ENCODE data around the gene CDX1.
"Not testable (repeated sequence)": the region's sequence is repeated elsewhere in the genome, so short reads cannot be mapped to it uniquely, and the experiment has no call there.

CDX1 gene

DNA sequence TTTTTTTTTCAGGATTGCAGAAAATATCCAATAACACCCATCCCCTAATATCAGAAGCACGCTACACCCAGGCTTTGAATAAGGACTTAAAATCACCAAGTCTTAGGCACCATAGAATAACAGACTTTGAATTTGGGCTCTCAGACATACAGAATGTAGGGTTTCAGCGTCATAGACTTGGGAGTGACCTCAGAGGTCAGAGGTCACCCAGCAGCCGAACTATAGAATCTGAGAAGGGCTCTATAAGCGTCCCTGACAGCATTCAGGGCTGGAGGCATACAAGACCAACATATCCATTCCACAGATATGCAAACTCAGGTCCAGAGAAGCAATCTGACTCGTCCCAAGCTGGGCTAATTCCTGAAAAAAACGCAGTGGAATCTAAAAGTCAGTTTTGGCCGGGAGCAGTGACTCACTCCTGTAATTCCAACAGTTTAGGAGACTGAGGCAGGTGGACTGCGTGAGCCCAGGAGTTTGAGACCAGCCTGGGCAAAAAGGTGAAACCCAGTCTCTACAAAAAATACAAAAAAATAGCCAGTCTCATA, 58.0 kb downstream of the CDX1 start:
- in situ Hi-C loops (cut with HindIII; ENCODE audit: low sequenced_read_pairs) = no loop called here

DNA sequence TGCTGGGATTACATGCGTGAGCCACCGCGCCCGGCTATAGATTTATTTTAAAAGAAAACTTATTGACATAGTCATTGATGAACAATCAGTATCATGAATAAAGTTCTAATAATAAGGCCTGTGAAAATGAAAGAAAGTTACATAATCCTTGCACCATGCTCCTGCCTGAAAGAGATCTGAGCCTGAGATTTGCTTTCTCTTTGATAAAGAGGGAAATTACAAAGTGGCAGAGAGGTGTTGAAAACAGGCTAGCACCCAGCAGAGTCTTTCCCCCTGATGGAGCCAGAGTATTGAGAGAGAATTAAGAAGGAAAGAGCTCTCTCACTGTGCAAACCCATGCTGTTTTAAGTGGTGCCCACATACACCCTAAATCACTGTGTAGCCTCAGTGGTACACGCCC, 60.5 kb downstream of the CDX1 start:
- in situ Hi-C loops (cut with HindIII; ENCODE audit: low sequenced_read_pairs) = no loop called here

DNA sequence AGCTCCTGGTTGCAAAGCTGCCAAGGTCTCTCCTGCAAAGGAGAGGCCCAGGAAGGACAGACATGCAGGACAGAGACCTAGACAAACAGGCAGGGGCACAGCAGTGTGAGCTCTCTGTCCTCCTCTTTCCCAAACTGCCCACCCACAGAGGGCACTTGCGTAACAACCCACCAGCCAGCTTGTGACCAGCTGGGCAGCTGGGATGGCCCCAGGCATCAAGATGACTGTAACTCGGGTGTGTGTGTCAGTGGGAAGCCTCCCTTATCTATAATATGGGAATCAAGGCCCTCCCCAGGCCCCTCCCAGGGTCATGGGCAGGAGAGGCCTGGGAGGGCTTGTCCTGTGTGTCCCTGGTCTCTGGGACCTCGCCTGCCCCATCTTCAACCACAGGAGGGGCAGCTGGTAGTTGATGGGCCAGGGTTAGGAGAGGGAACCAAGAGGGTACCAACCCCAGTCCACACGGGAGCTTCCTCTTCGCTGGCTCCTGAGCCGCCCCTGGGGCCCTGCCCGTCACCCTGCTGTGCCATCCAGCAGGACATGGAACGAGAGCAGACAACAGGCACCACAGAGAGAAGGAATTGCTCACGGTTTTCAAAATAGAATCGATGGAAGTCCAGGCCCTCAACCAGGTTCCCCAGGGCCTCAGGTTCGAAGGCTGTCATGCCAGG, 61.2 kb downstream of the CDX1 start:
- in situ Hi-C loops (cut with HindIII; ENCODE audit: low sequenced_read_pairs) = no loop called here

DNA sequence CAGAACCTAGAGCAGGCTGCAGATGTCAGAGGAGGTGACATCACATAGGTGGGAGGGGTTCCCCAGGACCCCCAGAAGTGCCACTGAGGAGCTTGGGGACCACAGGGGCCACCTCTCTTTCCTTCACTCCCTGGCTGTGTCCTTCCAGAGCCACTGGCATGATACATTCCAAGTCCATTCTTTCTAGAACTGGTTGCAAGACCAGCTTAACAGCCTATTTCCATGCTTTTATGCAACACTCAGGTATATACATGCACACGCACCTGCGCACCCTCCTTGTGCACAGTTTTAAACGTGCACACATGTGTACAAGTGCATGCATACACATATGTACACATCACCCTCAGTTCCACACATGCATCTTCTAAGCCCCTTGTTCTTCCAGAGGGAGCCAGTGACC, 63.0 kb downstream of the CDX1 start:
- in situ Hi-C loops (cut with HindIII; ENCODE audit: low sequenced_read_pairs) = no loop called here

DNA sequence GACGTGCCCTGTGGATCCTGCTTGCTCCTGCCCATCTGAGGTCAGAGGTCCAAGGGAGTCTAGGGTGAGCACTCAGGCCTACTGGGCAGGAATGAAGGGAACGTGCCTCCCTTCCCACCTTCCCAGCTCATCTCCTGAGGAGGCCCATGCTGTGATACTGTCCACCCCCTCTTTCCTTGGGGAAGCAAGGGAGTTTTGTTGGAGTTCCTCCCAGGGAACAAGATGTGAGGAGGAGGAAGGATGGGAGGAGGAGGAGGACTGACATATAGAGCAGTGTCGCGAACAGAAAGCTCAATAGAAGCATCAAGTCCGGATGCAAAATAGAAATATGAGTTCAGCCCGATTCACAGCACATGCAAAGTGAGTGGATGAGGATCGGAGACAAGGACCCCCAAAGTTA, 64.3 kb downstream of the CDX1 start:
- in situ Hi-C loops (cut with HindIII; ENCODE audit: low sequenced_read_pairs) = no loop called here

DNA sequence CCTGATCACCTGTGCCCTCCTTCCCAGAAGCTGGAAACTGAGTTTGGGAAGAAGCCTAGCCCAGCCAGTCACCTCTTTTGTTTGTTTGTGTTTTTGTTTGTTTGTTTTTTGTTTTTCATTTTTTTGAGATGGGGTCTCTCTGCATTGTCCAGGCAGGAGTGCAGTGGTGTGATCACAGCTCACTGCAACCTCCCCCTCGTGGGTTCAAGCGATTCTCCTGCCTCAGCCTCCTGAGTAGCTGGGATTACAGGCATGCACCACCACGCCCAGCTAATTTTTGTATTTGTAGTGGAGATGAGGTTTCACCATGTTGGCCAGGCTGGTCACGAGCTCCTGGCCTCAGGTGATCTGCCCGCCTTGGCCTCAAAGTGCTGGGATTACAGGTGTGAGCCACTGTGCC, 67.1 kb downstream of the CDX1 start:
- in situ Hi-C loops (cut with HindIII; ENCODE audit: low sequenced_read_pairs) = not testable (repeated sequence)
